GM20431 (cell line): ENCODE results near the gene OR4A47.
"Not testable (repeated sequence)": the region's sequence is repeated elsewhere in the genome, so short reads cannot be mapped to it uniquely, and the experiment has no call there.

Experiments used
- in situ Hi-C: fragments of 300-500 bp; cut with MseI, MboI; formaldehyde crosslinking; loops from one replicate; pipeline ENCODE4 v1.15.0; 2020; ENCODE audit warnings: low sequenced_read_pairs; ENCODE audit not compliant: unreplicated experiment

The OR4A47 gene, protein sequence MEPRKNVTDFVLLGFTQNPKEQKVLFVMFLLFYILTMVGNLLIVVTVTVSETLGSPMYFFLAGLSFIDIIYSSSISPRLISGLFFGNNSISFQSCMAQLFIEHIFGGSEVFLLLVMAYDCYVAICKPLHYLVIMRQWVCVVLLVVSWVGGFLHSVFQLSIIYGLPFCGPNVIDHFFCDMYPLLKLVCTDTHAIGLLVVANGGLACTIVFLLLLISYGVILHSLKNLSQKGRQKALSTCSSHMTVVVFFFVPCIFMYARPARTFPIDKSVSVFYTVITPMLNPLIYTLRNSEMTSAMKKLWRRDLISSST

DNA sequence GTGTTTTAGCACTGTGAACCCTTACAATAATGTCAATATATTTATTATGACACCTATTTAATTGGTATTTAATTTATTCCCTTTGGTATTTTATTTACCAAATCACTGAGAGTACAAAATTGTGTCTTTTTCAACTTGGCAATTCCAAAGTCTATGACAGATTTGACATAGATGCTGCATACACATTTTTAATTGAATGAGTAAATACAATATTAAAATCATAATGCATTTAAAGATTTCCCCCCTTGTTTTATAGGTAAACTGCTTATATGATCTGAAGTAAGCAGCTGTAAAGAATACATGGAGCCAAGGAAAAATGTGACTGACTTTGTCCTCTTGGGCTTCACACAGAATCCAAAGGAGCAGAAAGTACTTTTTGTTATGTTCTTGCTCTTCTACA is at the start of gene OR4A47:
TSS of gene OR4A47 (plus strand) at position 301 of the 400 bp plus-strand sequence. CDS start at position 301, 0 bp downstream.
- in situ Hi-C loops: not testable (repeated sequence)

DNA sequence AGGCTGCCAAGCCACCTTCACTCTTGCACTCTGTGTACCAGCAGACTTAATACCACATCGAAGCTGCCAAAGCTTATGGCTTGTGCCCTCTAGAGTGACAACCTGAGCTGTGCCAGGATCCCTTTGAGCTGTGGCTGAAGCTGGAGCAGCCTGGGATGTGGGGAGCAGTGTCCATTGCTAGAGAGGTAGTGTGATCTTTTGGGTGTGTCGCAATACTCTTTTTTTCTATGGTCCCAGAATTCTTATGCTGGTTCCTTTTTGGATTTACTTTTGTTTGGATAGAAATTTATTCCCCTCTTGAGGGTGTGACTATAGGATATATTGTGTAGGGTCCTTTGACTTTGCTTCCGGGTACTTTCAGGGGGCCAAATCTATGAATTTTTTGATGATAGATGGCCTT is 32.7 kb upstream of the OR4A47 start:
- in situ Hi-C loops: not testable (repeated sequence)

DNA sequence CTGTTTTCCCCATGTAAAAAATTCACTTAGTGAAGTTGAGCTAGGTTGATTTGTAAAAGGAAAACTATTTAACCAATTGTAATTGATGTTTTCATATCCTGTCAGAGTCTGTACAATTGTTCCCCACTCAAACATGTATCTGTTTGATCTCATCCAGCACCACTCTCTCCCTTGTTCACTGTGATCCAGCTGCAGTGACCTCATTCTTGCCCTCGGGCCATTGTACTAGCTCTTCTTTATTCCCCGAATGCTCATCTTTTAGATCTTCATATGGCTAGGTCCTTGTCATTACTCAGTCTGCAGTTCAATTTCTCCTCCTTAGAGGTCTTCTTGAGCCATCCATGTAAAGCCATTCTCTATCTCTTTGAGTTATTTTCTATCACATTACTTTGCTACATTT is 14.6 kb upstream of the OR4A47 start:
- in situ Hi-C loops: not testable (repeated sequence)

DNA sequence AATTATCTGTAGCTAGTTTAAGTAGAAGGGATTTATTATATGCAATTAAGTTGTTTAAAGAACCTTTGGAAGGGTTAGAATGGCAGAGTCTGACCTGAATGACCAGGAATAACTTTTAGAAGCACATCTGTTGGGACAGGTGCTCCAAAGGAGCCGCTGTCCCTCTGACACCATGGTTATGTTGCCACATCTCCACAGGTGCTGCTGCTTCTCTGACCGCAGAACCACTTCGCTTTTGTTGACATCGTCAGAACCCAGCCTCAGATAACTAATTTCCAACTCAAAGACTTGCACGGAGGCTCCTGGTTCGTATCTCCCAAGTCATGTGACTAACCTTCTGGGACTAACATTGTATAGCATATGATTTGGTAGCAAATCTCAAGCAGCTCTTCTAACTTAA is 13.9 kb upstream of the OR4A47 start:
- in situ Hi-C loops: not testable (repeated sequence)

DNA sequence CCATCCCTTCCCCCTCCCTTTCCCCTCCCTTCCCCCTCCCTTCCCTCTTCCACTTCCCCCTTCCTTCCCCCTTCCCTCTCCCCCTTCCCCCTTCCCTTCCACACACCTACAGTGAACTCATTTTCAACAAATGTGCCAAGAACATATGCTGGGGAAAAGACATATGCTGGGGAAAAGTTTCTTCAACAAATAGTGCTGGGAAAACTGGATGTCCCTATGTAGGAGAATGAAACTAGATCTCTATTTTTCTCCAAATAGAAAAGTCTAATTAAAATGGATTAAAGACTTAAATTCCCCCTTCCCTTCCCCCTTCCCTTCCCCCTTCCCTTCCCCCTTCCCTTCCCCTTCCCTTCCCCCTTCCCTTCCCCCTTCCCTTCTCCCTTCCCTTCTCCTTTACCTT is 17.6 kb downstream of the OR4A47 start:
- in situ Hi-C loops: not testable (repeated sequence)

DNA sequence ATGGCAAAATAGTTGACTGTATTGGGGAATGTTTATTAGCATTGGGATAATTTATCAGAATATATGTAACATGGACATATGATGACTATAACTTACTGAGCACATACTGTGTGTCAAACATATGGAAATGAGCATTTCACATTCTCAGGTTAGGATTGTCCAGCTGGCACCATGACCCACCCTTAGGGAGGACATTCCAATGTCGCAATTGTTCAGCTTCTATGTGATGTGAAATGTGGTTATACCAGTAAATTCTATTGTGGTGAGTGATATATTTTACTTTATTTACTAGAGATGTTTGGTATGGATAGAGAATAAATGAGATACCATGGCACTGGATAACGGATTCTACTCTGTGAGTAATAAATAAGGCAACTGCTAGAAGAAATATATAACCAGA is 50.4 kb downstream of the OR4A47 start:
- in situ Hi-C loops: no loop called here
